IMR-90 (cell line): ENCODE results near the gene RAD51B. TPM values are rescaled to one million over a fixed set of nuclear protein-coding genes. Genes with fewer than 3 reads are reported as not detected.

Source experiments
- ATAC-seq: fragments of 200-7000 bp; cut with Tn5 transposase; 2 replicates; pipeline ENCODE4 v1.9.1; 2020; ENCODE audit warnings: low read depth, mild to moderate bottlenecking, moderate library complexity
- BruUV-seq: library from RNA; stranded (reverse); fragments of 400-500 nt; replicated peaks from 2 replicates; lab custom pipeline; 2021; lab: Mats Ljungman, UMichigan
- CTCF ChIA-PET: fragments of 300-600 bp; formaldehyde crosslinking; extraction: SDS; loops from one replicate; lab custom pipeline; 2021; ENCODE audit warnings: antibody characterized with exemption; lab: Yijun Ruan, JAX
- POLR2A ChIA-PET: fragments of 300-600 bp; sonication (Branson Sonifier 250); formaldehyde crosslinking; loops from one replicate; lab custom pipeline; 2022; ENCODE audit warnings: antibody characterized with exemption; ENCODE audit not compliant: unreplicated experiment; lab: Charles Lee
- DNase-seq: peaks from one replicate; pipeline ENCODE4 v3.0.0; 2013
- H2AFZ ChIP-seq: replicated peaks from 2 replicates; pipeline ENCODE3; 2013; ENCODE audit warnings: low read length, mild to moderate bottlenecking; ENCODE audit not compliant: poor library complexity
- H2AK5ac ChIP-seq: 2 replicates; pipeline ENCODE4 v1.6.1; 2013; ENCODE audit warnings: low read depth, low read length, inconsistent platforms
- H2AK9ac ChIP-seq: replicated peaks from 2 replicates; pipeline ENCODE3; 2013; ENCODE audit warnings: mild to moderate bottlenecking, low read depth, low read length, moderate library complexity; ENCODE audit not compliant: poor library complexity
- H2BK120ac ChIP-seq: 2 replicates; pipeline ENCODE4 v1.6.1; 2013; ENCODE audit warnings: low read depth, low read length, inconsistent platforms
- H2BK15ac ChIP-seq: 3 replicates; pipeline ENCODE4 v1.6.1; 2013; ENCODE audit warnings: low read depth, low read length, inconsistent platforms
- H2BK20ac ChIP-seq: 2 replicates; pipeline ENCODE4 v1.6.1; 2013; ENCODE audit warnings: low read depth, mild to moderate bottlenecking, inconsistent platforms, low read length, moderate library complexity
- H2BK5ac ChIP-seq: 2 replicates; pipeline ENCODE4 v1.6.1; 2013; ENCODE audit warnings: mild to moderate bottlenecking, low read depth, low read length, inconsistent platforms; ENCODE audit not compliant: poor library complexity, severe bottlenecking
- H3K14ac ChIP-seq: replicated peaks from 2 replicates; pipeline ENCODE4 v1.6.1; 2013; ENCODE audit warnings: low read depth, low read length, inconsistent platforms
- H3K18ac ChIP-seq: 2 replicates; pipeline ENCODE4 v1.6.1; 2013; ENCODE audit warnings: low read depth, low read length, control low read depth
- H3K23ac ChIP-seq: 2 replicates; pipeline ENCODE4 v1.6.1; 2013; ENCODE audit warnings: low read depth, low read length, inconsistent platforms
- H3K27ac ChIP-seq: 2 replicates; pipeline ENCODE4 v1.5.1; 2013; ENCODE audit warnings: mild to moderate bottlenecking, control low read depth, low read length; ENCODE audit not compliant: insufficient read depth
- H3K27me3 ChIP-seq: 2 replicates; pipeline ENCODE4 v1.6.1; 2013; ENCODE audit warnings: low read length; ENCODE audit not compliant: control insufficient read depth, insufficient read depth
- H3K36me3 ChIP-seq: 2 replicates; pipeline ENCODE4 v1.6.1; 2013; ENCODE audit warnings: low read length, mixed read lengths; ENCODE audit not compliant: control insufficient read depth, insufficient read depth
- H3K4ac ChIP-seq: 2 replicates; pipeline ENCODE4 v1.6.1; 2013; ENCODE audit warnings: low read depth, low read length, inconsistent platforms
- H3K4me1 ChIP-seq: 2 replicates; pipeline ENCODE4 v1.6.1; 2013; ENCODE audit warnings: low read length, mixed read lengths; ENCODE audit not compliant: control insufficient read depth, insufficient read depth
- H3K4me2 ChIP-seq: 2 replicates; pipeline ENCODE4 v1.6.1; 2013; ENCODE audit warnings: low read depth, mild to moderate bottlenecking, control low read depth, low read length, moderate library complexity
- H3K4me3 ChIP-seq: 2 replicates; pipeline ENCODE4 v1.5.1; 2013; ENCODE audit warnings: low read depth, mild to moderate bottlenecking, control low read depth, low read length, moderate library complexity; ENCODE audit not compliant: insufficient read depth
- H3K56ac ChIP-seq: 2 replicates; pipeline ENCODE4 v1.6.1; 2013; ENCODE audit warnings: low read length, inconsistent platforms; ENCODE audit not compliant: insufficient read depth; ENCODE audit errors: extremely low read depth
- H3K79me1 ChIP-seq, 2 experiments: 2 replicates each; pipeline ENCODE4 v1.6.1; 2013; ENCODE audit warnings: low read length in 2 of 2, inconsistent platforms in 1 of 2, low read depth in 1 of 2
- H3K9ac ChIP-seq: 2 replicates; pipeline ENCODE4 v1.6.1; 2013; ENCODE audit warnings: low read depth, low read length, control low read depth
- H3K9me1 ChIP-seq: 2 replicates; pipeline ENCODE4 v1.6.1; 2013; ENCODE audit warnings: low read length, inconsistent platforms; ENCODE audit not compliant: insufficient read depth
- H3K9me3 ChIP-seq: 2 replicates; pipeline ENCODE4 v1.6.1; 2013; ENCODE audit warnings: low read length; ENCODE audit not compliant: control insufficient read depth, insufficient read depth
- H4K20me1 ChIP-seq: 2 replicates; pipeline ENCODE4 v1.6.1; 2013; ENCODE audit warnings: low read length, inconsistent platforms; ENCODE audit not compliant: insufficient read depth
- H4K5ac ChIP-seq: 2 replicates; pipeline ENCODE4 v1.6.1; 2013; ENCODE audit warnings: mild to moderate bottlenecking, low read depth, low read length, control low read depth
- H4K8ac ChIP-seq, 2 experiments: 2 replicates each; pipeline ENCODE4 v1.6.1; 2013; ENCODE audit warnings: low read depth in 2 of 2, low read length in 2 of 2, control low read depth in 1 of 2, inconsistent platforms in 1 of 2
- H4K91ac ChIP-seq: 2 replicates; pipeline ENCODE4 v1.6.1; 2013; ENCODE audit warnings: low read depth, low read length, inconsistent platforms; ENCODE audit not compliant: insufficient read depth
- FOS ChIP-seq: fragments of 150-350 bp; IDR thresholded peaks from 2 replicates; pipeline ENCODE4 v1.6.1; 2016; ENCODE audit warnings: low read depth, low read length
- MAFK ChIP-seq: IDR thresholded peaks from 2 replicates; pipeline ENCODE4 v1.6.1; 2012; ENCODE audit warnings: low read depth, low read length, improper control_type of control experiment
- MAZ ChIP-seq: IDR thresholded peaks from 2 replicates; pipeline ENCODE4 v1.6.1; 2012; ENCODE audit warnings: low read depth, mild to moderate bottlenecking, low read length, improper control_type of control experiment, moderate library complexity, borderline replicate concordance
- MXI1 ChIP-seq: IDR thresholded peaks from 2 replicates; pipeline ENCODE4 v1.6.1; 2012; ENCODE audit warnings: low read depth, mild to moderate bottlenecking, low read length, moderate library complexity, borderline replicate concordance
- NFE2L2 ChIP-seq: fragments of 150-350 bp; IDR thresholded peaks from 2 replicates; pipeline ENCODE4 v1.6.1; 2016; ENCODE audit warnings: low read depth, mild to moderate bottlenecking, low read length
- RAD21 ChIP-seq: IDR thresholded peaks from 2 replicates; pipeline ENCODE4 v1.6.1; 2012; ENCODE audit warnings: low read length, improper control_type of control experiment
- RFX5 ChIP-seq: IDR thresholded peaks from 2 replicates; pipeline ENCODE4 v1.8.0; 2012; ENCODE audit warnings: low read depth, mild to moderate bottlenecking, low read length, moderate library complexity
- SMC3 ChIP-seq: fragments of 150-350 bp; IDR thresholded peaks from 2 replicates; pipeline ENCODE4 v1.6.1; 2016; ENCODE audit warnings: low read depth, mild to moderate bottlenecking, antibody characterized with exemption, low read length, moderate library complexity
- WGBS, 2 experiments: methylation state at CpG; one replicate each; pipeline versions ENCODE4 v1.1.5 to v1.1.7; 2013; ENCODE audit warnings: missing lambda C conversion rate in 2 of 2; ENCODE audit not compliant: insufficient read length in 1 of 2; ENCODE audit errors: extremely low coverage in 2 of 2; 5-methylcytosine and 5-hydroxymethylcytosine counted together
- dilution Hi-C: fragments of 300-500 bp; cut with HindIII; formaldehyde crosslinking; loops from one replicate; pipeline ENCODE4 v1.14.3; 2018; ENCODE audit warnings: low sequenced_read_pairs; ENCODE audit not compliant: unreplicated experiment
- in situ Hi-C: fragments of 300-500 bp; cut with MboI; formaldehyde crosslinking; loops from 3 replicates; pipeline ENCODE4 v1.14.3; 2019; ENCODE audit warnings: low sequenced_read_pairs, inconsistent platforms, mixed read lengths
- intact Hi-C: fragments of 100-400 bp; cut with micrococcal nuclease; formaldehyde crosslinking; loops from 2 replicates; pipeline ENCODE4 v1.10.0; 2022
- polyA plus RNA-seq, 3 experiments: library from polyadenylated mRNA; depleted of rRNA; stranded (reverse); fragments of >200 nt; gene quantifications; 2 replicates each; pipeline ENCODE4 v1.2.3, GENCODE V29; 2012; ENCODE audit warnings: low replicate concordance in 1 of 3
- total RNA-seq: library from RNA; depleted of rRNA; stranded (reverse); fragments of >200 nt; gene quantifications from 2 replicates; pipeline ENCODE4 v1.2.3, GENCODE V29; 2012
- TF ChIP-seq, protein P1 (sequence below): fragments of 150-350 bp; IDR thresholded peaks from 2 replicates; pipeline ENCODE4 v1.6.1; 2016; ENCODE audit warnings: low read depth, mild to moderate bottlenecking, low read length, moderate library complexity, borderline replicate concordance

The RAD51B gene
- total and polyA plus RNA-seq, 2 of the 4 experiments (the other 2 are of a cell fraction) = 5.1 to 18.8 TPM

DNA sequence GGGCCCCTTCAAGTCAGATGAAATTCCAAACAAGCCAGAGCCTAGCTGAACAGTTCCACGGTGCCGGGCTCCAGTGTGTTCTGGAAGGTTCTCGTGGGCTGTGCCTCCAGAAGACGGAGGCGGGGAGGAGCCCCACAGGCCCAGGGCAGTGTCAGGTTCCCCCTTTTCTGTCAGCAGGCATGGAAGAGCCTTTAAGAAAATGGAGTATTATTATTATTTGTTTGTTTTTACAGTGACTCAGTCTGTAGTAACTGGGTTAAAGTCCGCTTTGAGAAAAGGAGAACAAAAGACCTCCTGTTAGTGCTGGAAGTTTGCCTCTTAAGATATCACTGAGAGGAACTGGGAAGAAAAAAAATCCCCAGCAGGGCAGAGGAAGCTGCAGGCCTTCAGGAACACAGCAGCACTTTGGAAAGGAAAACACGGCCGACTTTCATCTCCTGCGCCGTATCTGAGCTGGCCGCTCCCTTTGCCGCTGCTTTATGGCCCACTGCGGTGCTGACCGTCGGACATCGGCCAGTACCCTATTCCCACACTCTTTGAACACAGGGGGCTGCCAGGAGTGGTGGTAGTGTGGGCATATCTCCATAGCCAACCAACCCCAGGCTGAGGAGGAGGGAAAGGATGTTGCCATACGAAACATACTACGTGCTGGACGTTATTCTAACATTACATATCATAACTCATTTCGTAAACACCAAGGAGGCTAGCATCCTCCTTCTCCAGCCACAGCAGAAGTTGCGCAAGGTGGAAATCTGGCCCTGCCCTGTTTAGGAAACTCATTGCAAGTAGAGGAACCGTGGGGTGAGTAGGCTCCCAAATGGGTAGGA is 779.3 kb downstream of the RAD51B start (continued):
- TF ChIP-seq SMC3 = peak; percentile 29
- no peak for TF ChIP-seq NFE2L2
- no peak for TF ChIP-seq MXI1

DNA sequence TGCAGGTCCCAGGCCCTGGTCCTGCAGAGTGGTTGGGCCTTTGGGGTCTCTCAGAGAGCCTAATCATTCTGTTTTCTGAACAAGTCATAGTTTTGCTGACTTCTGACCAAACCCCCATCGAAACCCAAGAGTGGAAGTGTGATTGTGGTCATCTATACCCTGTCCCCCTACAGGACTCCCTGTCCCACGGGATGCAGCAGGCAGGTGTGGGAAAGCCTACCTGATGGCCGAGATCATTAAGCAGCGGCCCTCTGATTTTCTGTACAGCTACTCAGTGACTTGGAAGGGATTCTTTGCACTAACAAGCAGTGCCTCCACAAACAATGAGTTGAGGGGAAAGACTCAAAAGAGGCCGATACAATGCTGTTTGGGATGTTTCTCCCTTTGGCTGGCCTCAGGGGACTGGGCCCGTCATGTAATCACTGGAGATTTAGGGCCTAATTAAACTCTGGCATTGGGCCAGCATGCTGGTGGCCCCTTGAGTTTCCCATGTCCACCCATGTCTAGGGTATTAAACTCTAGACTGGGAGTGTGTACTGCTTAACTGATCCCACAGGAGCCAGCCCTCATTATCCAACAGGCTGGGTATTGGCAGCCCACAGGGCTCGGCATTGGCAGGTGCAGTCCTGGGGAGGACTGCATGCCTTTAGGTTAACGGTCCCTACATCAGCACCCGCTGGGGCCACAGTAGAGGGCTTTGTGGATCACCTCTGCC is 780.5 kb downstream of the RAD51B start:
- Histone ChIP-seq H3K9ac (no peak overlapping the region), H3K4ac (peak overlapping the region; percentile 99), H3K27ac (peak overlapping the region; percentile 97), H3K9me1 (peaks cover 21% of the 10 kb centered on the region; the same call in 1 of the 2 replicates), H3K36me3 (no peaks in the 10 kb centered on the region), H3K4me2 (no peak overlapping the region), H2BK20ac (peak overlapping the region; percentile 96), H3K18ac (peak overlapping the region; percentile 96), H2AK9ac (peak overlapping the region; percentile 96), H2BK120ac (peak overlapping the region; percentile 98), H2AFZ (no peak overlapping the region), H4K8ac (peak overlapping the region; percentile 65 to 97; a peak in 2 of 4 replicates), H3K79me1 (no peaks in the 10 kb centered on the region; a peak in 1 of 4 replicates), H4K91ac (peak overlapping the region; percentile 95), H3K9me3 (peaks cover 2% of the 10 kb centered on the region; the same call in 1 of the 2 replicates), H3K23ac (peak overlapping the region; percentile 94), H3K4me1 (peaks cover 17% of the 10 kb centered on the region), H3K56ac (no peak overlapping the region), H2BK5ac (peak overlapping the region; percentile 99), H3K27me3 (no peaks in the 10 kb centered on the region), H3K14ac (peak overlapping the region; percentile 96), H2AK5ac (peak overlapping the region; percentile 97), H2BK15ac (peak overlapping the region; percentile 60; the same call in 2 of the 3 replicates), H4K5ac (peak overlapping the region; percentile 90), H4K20me1 (no peaks in the 10 kb centered on the region; the same call in 1 of the 2 replicates), H3K4me3 (no peak overlapping the region)
- CTCF ChIA-PET = no interaction called here
- no peak for TF ChIP-seq SMC3
- TF ChIP-seq, protein P1, sequence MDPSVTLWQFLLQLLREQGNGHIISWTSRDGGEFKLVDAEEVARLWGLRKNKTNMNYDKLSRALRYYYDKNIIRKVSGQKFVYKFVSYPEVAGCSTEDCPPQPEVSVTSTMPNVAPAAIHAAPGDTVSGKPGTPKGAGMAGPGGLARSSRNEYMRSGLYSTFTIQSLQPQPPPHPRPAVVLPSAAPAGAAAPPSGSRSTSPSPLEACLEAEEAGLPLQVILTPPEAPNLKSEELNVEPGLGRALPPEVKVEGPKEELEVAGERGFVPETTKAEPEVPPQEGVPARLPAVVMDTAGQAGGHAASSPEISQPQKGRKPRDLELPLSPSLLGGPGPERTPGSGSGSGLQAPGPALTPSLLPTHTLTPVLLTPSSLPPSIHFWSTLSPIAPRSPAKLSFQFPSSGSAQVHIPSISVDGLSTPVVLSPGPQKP = no peak
- TF ChIP-seq RFX5 = no peak
- no peak for TF ChIP-seq MAZ
- TF ChIP-seq FOS = no peak
- no peak for TF ChIP-seq RAD21
- no peak for TF ChIP-seq MAFK
- no TSS peak for BruUV-seq
- POLR2A ChIA-PET = no interaction called here
- dilution Hi-C loops = no loop called here
- WGBS, 2 experiments = 100% methylated on average over 1 of the region's 9 CpGs; no CpG with 5 or more reads in 1 of the 2 experiments
- no peak for DNase-seq
- no peak for ATAC-seq
- in situ Hi-C loops = no loop called here
- intact Hi-C loops = loop anchor here (2.0 to 5.0 kb wide), 3 partner anchors 55 to 353 kb away; no protein-coding TSS in a partner anchor
